Cerebellar nuclear complex (tissue), 1 donor: Measurements from ENCODE around the gene GNPNAT1.

ENCODE experiments used
- DNase-seq, 2 experiments: peaks; one replicate each; lab custom pipeline; 2025; lab: John Stamatoyannopoulos, UW

Gene GNPNAT1

GRCh38 chr14:52791223-52792096 is at the start of gene GNPNAT1:
Gene GNPNAT1 (minus strand): TSS chr14:52791607. CDS start chr14:52784650, 6,957 bp downstream.
- DNase-seq, result peak; percentile 40 to 51

GRCh38 chr14:52840877-52841276 is 49.5 kb upstream of the GNPNAT1 start:
- no peak for DNase-seq

GRCh38 chr14:52837451-52837850 is 46.0 kb upstream of the GNPNAT1 start:
- no peak for DNase-seq

- DNase-seq, result no peak
Measured at GRCh38 chr14:52836063-52836462, 44.7 kb upstream of the GNPNAT1 start.

- DNase-seq, result no peak
Measured at GRCh38 chr14:52835122-52835903, 43.9 kb upstream of the GNPNAT1 start.

- DNase-seq, result no peak
Measured at GRCh38 chr14:52834440-52834842, 43.0 kb upstream of the GNPNAT1 start.

GRCh38 chr14:52833891-52834290 is 42.5 kb upstream of the GNPNAT1 start:
- DNase-seq, result no peak

- no peak for DNase-seq
Measured at GRCh38 chr14:52829527-52830185, 38.2 kb upstream of the GNPNAT1 start.

GRCh38 chr14:52827426-52827825 is 36.0 kb upstream of the GNPNAT1 start:
- DNase-seq, result no peak

GRCh38 chr14:52825085-52825484 is 33.7 kb upstream of the GNPNAT1 start:
- no peak for DNase-seq

- DNase-seq, result no peak
Measured at GRCh38 chr14:52824462-52824861, 33.1 kb upstream of the GNPNAT1 start.

GRCh38 chr14:52821805-52822250 is 30.4 kb upstream of the GNPNAT1 start:
- DNase-seq, result no peak

GRCh38 chr14:52808101-52808500 is 16.7 kb upstream of the GNPNAT1 start:
- DNase-seq, result no peak

GRCh38 chr14:52806115-52806514 is 14.7 kb upstream of the GNPNAT1 start:
- no peak for DNase-seq

- no peak for DNase-seq
Measured at GRCh38 chr14:52802597-52802996, 11.2 kb upstream of the GNPNAT1 start.

- no peak for DNase-seq
Measured at GRCh38 chr14:52801014-52801712, 9.8 kb upstream of the GNPNAT1 start.

GRCh38 chr14:52798826-52799225 is 7.4 kb upstream of the GNPNAT1 start:
- no peak for DNase-seq

GRCh38 chr14:52797653-52798052 is 6.2 kb upstream of the GNPNAT1 start:
- DNase-seq, result no peak

- no peak for DNase-seq
Measured at GRCh38 chr14:52793061-52793460, 1.7 kb upstream of the GNPNAT1 start.

- no peak for DNase-seq
Measured at GRCh38 chr14:52792097-52792415, 649 bp upstream of the GNPNAT1 start.

GRCh38 chr14:52790756-52791222 is 618 bp downstream of the GNPNAT1 start:
- no peak for DNase-seq
